ENCODE results near the gene NCOA1.

DNA sequence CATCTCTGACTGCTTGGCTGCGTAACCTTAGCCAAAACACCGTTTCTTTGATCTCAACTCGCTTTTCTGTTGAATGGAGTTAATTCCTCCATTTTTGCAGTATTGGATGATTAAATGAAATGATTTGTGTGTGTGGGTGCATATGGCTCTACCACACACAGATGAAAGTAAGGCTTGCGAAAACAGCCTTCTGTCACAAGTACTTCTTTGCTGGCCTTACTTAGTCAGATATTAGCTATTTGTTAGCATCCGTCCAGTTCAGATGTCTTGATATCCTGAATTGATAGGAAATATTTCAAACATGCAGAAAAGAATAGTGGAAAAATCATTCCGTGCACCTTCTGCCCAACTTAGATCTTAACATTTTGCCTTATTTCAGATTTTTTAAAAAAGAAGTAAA is 21.8 kb downstream of the NCOA1 start:
- no peak for TF ChIP-seq POLR2A (IDR thresholded peaks at IDR 0.05)
- TF ChIP-seq, protein P1, sequence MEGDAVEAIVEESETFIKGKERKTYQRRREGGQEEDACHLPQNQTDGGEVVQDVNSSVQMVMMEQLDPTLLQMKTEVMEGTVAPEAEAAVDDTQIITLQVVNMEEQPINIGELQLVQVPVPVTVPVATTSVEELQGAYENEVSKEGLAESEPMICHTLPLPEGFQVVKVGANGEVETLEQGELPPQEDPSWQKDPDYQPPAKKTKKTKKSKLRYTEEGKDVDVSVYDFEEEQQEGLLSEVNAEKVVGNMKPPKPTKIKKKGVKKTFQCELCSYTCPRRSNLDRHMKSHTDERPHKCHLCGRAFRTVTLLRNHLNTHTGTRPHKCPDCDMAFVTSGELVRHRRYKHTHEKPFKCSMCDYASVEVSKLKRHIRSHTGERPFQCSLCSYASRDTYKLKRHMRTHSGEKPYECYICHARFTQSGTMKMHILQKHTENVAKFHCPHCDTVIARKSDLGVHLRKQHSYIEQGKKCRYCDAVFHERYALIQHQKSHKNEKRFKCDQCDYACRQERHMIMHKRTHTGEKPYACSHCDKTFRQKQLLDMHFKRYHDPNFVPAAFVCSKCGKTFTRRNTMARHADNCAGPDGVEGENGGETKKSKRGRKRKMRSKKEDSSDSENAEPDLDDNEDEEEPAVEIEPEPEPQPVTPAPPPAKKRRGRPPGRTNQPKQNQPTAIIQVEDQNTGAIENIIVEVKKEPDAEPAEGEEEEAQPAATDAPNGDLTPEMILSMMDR (IDR thresholded peaks at IDR 0.05) = no peak
